GM12878 (cell line): Measurements from ENCODE around the gene PIGU. TPM values are rescaled to one million over a fixed set of nuclear protein-coding genes. Genes with fewer than 3 reads are reported as not detected.
"Not testable (repeated sequence)": the region's sequence is repeated elsewhere in the genome, so short reads cannot be mapped to it uniquely, and the experiment has no call there.

Experiments used
- ATAC-seq: fragments of 200-7000 bp; cut with Tn5 transposase; 3 replicates; pipeline ENCODE4 v1.9.1; 2020; ENCODE audit warnings: mild to moderate bottlenecking, moderate library complexity
- BruUV-seq: library from RNA; stranded (reverse); fragments of 400-500 nt; replicated peaks from 2 replicates; lab custom pipeline; 2021; lab: Mats Ljungman, UMichigan
- CTCF ChIA-PET: fragments of 300-600 bp; sonication (Branson Sonifier 250); formaldehyde crosslinking; extraction: SDS; loops from one replicate; lab custom pipeline; 2021; ENCODE audit warnings: inconsistent platforms; lab: Yijun Ruan, JAX
- POLR2A ChIA-PET: fragments of 350-600 bp; formaldehyde crosslinking; extraction: SDS; loops from one replicate; lab custom pipeline; 2021; ENCODE audit warnings: inconsistent platforms; lab: Charles Lee
- RAD21 ChIA-PET: fragments of 300-600 bp; sonication (Branson Sonifier 250); formaldehyde crosslinking; loops from one replicate; lab custom pipeline; 2023; ENCODE audit warnings: antibody characterized with exemption; ENCODE audit not compliant: unreplicated experiment; lab: Charles Lee
- SMC1A ChIA-PET: fragments of 300-600 bp; sonication (Branson Sonifier 250); formaldehyde crosslinking; loops from one replicate; lab custom pipeline; 2023; ENCODE audit not compliant: unreplicated experiment, uncharacterized antibody; lab: Charles Lee
- DNase-seq: peaks from one replicate; pipeline ENCODE4 v3.0.0-alpha.2; 2011; ENCODE audit warnings: low read depth, low spot score
- FAIRE-seq: peaks from 3 replicates; lab custom pipeline; 2011; peaks lifted over from hg19 to GRCh38; lab: Jason Lieb, UNC
- H2AFZ ChIP-seq: 2 replicates; pipeline ENCODE4 v1.6.0; 2011; ENCODE audit warnings: low read depth, low read length, control low read depth; ENCODE audit not compliant: control insufficient read depth
- H3K27ac ChIP-seq: 2 replicates; pipeline ENCODE4 v1.5.1; 2011; ENCODE audit warnings: control low read depth; ENCODE audit not compliant: control insufficient read depth, insufficient read depth
- H3K27me3 ChIP-seq, 2 experiments: replicated peaks in 1 of 2; 2 replicates each; pipeline versions ENCODE4 v1.6.0 to v1.6.1; 2011; ENCODE audit warnings: low read length in 1 of 2; ENCODE audit not compliant: control insufficient read depth in 2 of 2, insufficient read depth in 2 of 2
- H3K36me3 ChIP-seq, 2 experiments: 2 replicates each; pipeline ENCODE4 v1.5.1; 2011; ENCODE audit warnings: low read length in 1 of 2; ENCODE audit not compliant: control insufficient read depth in 2 of 2, insufficient read depth in 2 of 2
- H3K4me1 ChIP-seq: 2 replicates; pipeline ENCODE4 v1.6.1; 2011; ENCODE audit warnings: mild to moderate bottlenecking, low read length, moderate library complexity, mixed read lengths; ENCODE audit not compliant: control insufficient read depth, insufficient read depth
- H3K4me2 ChIP-seq: 2 replicates; pipeline ENCODE4 v1.6.0; 2011; ENCODE audit warnings: control low read depth; ENCODE audit not compliant: control insufficient read depth, insufficient read depth
- H3K4me3 ChIP-seq: fragments of 200-600 bp; sonication (generic); 2 replicates; pipeline ENCODE4 v1.5.1; 2016
- H3K79me2 ChIP-seq: 2 replicates; pipeline ENCODE4 v1.6.0; 2011; ENCODE audit warnings: low read length; ENCODE audit not compliant: control insufficient read depth, insufficient read depth
- H3K9ac ChIP-seq: 2 replicates; pipeline ENCODE4 v1.8.0; 2011; ENCODE audit warnings: low read length, control low read depth, mixed read lengths; ENCODE audit not compliant: control insufficient read depth, insufficient read depth
- H3K9me3 ChIP-seq: replicated peaks from 3 replicates; pipeline ENCODE4 v1.5.1; 2011; ENCODE audit warnings: mild to moderate bottlenecking, low read length; ENCODE audit not compliant: control insufficient read depth, insufficient read depth
- H4K20me1 ChIP-seq: 2 replicates; pipeline ENCODE4 v1.6.0; 2011; ENCODE audit not compliant: control insufficient read depth, insufficient read depth
- MXI1 ChIP-seq: fragments of 150-350 bp; IDR thresholded peaks from 2 replicates; pipeline ENCODE4 v1.6.1; 2011; ENCODE audit warnings: low read depth, mild to moderate bottlenecking, inconsistent platforms, low read length, improper control_type of control experiment
- POU2F2 ChIP-seq: IDR thresholded peaks from 3 replicates; pipeline ENCODE4 v1.6.1; 2011; ENCODE audit warnings: low read depth, mild to moderate bottlenecking, low read length, borderline replicate concordance
- ZNF687 ChIP-seq: fragments of 450-650 bp; IDR thresholded peaks from 2 replicates; pipeline ENCODE4 v1.6.1; 2017; ENCODE audit warnings: mild to moderate bottlenecking, moderate library complexity
- WGBS: methylation state at CpG from one replicate; pipeline ENCODE4 v1.1.6; 2016; ENCODE audit warnings: low lambda C conversion rate; ENCODE audit not compliant: insufficient replicate concordance, insufficient coverage; ENCODE audit errors: missing lambda C conversion rate; 5-methylcytosine and 5-hydroxymethylcytosine counted together
- in situ Hi-C: fragments of 300-500 bp; cut with MboI; formaldehyde crosslinking; loops from 9 replicates; pipeline ENCODE4 v1.14.3; 2018; ENCODE audit warnings: mixed read lengths
- intact Hi-C: fragments of 100-400 bp; cut with micrococcal nuclease; formaldehyde crosslinking; loops from one replicate; pipeline ENCODE4 v1.14.2; 2022; ENCODE audit not compliant: unreplicated experiment
- polyA plus RNA-seq, 11 experiments: library from polyadenylated mRNA; depleted of rRNA in 4 of 11; unstranded in 6 of 11; stranded (reverse) in 5 of 11; fragments of >200 nt; fragmentation: Nextera tagmentation in 4 of 11; fragmentation: Illumina TruSeq in 1 of 11; extraction: Ambion mirVana in 4 of 11; extraction: Trizol in 1 of 11; gene quantifications; 1 replicate in 1 of 11; 2 replicates in 10 of 11; pipeline versions ENCODE4 v1.2.1 to v1.2.3, GENCODE V29; 2011 to 2016; ENCODE audit warnings: inconsistent platforms in 2 of 11, missing spikeins in 2 of 11, low read depth in 1 of 11
- total RNA-seq, 4 experiments: library from RNA; depleted of rRNA in 3 of 4; stranded (reverse); fragments of >200 nt in 3 of 4; fragmentation: Illumina TruSeq in 1 of 4; extraction: Trizol in 1 of 4; gene quantifications; 2 replicates each; pipeline versions ENCODE4 v1.2.1 to v1.2.3, GENCODE V29; 2013 to 2021
- TF ChIP-seq, protein P1 (sequence below): fragments of 450-650 bp; IDR thresholded peaks from 2 replicates; pipeline ENCODE4 v1.6.1; 2017; ENCODE audit warnings: low read depth, mild to moderate bottlenecking, moderate library complexity

The PIGU gene
- total and polyA plus RNA-seq, 10 of the 15 experiments (the other 5 are each of a cell fraction or from before 2014, with no cell fraction given), result 4.1 to 88.2 (median 25.0) TPM

GRCh38 chr20:34514897-34515483 lies 161.9 kb downstream of the PIGU start (continued):
- TF ChIP-seq ZNF687, result peak; percentile 27; the same call in 1 of the 2 replicates
- 0 out of 2 replicates have a peak, but pooled peaks have one; percentile 27 for TF ChIP-seq MXI1
- TF ChIP-seq, protein P1, sequence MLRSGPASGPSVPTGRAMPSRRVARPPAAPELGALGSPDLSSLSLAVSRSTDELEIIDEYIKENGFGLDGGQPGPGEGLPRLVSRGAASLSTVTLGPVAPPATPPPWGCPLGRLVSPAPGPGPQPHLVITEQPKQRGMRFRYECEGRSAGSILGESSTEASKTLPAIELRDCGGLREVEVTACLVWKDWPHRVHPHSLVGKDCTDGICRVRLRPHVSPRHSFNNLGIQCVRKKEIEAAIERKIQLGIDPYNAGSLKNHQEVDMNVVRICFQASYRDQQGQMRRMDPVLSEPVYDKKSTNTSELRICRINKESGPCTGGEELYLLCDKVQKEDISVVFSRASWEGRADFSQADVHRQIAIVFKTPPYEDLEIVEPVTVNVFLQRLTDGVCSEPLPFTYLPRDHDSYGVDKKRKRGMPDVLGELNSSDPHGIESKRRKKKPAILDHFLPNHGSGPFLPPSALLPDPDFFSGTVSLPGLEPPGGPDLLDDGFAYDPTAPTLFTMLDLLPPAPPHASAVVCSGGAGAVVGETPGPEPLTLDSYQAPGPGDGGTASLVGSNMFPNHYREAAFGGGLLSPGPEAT, result peak; percentile 65; the same call in 1 of the 2 replicates
- 0 out of 3 replicates have a peak, but pooled peaks have one; percentile 6 for TF ChIP-seq POU2F2

- H3K36me3 ChIP-seq, H3K4me2 ChIP-seq, intact Hi-C loops, H3K27ac ChIP-seq, ATAC-seq, H3K27me3 ChIP-seq, DNase-seq, H2AFZ ChIP-seq, H3K4me3 ChIP-seq, BruUV-seq, in situ Hi-C loops, H3K4me1 ChIP-seq, FAIRE-seq, H4K20me1 ChIP-seq, H3K9me3 ChIP-seq, H3K9ac ChIP-seq: not testable (repeated sequence)
- ChIA-PET CTCF (interaction anchor here (1.0 to 5.3 kb wide), 3 partner anchors 19 to 201 kb away, joined by 4 to 61 read pairs (median 5); no protein-coding TSS in a partner anchor), SMC1A (interaction anchor here (1.5 to 1.8 kb wide), 2 partner anchors 9 to 26 kb away, joined by 4 to 6 read pairs; no protein-coding TSS in a partner anchor), POLR2A (interaction anchor here (1.4 kb wide), 1 partner anchor 151 kb away, joined by 3 read pairs; the partner anchor contains the start of gene ITCH), RAD21 (interaction anchor here (1.8 kb wide), 1 partner anchor 36 kb away, joined by 5 read pairs; no protein-coding TSS in a partner anchor)
- 95% methylated on average over 17 of the region's 17 CpGs for WGBS
- H3K79me2 ChIP-seq, result peaks cover 24% of the 10 kb centered on the region
Observed at GRCh38 chr20:34514034-34514433, 162.9 kb downstream of the PIGU start.
